ENCODE measurements around the gene COQ4. TPM values are rescaled to one million over a fixed set of nuclear protein-coding genes. Genes with fewer than 3 reads are reported as not detected.

COQ4 gene
- total RNA-seq, 4 donors from 2014 or later: 55.5 to 89.2 (median 77.9) TPM

DNA sequence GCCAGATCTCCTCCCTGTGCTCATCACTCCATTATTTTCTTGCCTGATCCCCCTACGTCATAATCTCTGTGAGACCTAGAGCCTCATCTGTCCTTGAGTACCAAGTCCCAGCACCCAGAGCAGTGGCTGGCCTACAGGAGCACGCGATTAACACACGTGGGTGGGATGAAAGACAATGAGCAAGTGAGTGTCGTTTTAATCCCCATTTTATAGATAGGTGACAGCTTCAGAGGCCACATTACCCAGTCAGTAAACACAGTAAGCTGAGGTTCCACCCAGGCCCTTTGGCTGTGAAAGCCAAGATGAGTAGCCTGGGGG lies 17.7 kb upstream of the COQ4 start:
- H3K27me3 ChIP-seq: no peaks in the 10 kb centered on the region
- no peak for TF ChIP-seq POLR2A (IDR thresholded peaks at IDR 0.05)
- TF ChIP-seq, protein P1, sequence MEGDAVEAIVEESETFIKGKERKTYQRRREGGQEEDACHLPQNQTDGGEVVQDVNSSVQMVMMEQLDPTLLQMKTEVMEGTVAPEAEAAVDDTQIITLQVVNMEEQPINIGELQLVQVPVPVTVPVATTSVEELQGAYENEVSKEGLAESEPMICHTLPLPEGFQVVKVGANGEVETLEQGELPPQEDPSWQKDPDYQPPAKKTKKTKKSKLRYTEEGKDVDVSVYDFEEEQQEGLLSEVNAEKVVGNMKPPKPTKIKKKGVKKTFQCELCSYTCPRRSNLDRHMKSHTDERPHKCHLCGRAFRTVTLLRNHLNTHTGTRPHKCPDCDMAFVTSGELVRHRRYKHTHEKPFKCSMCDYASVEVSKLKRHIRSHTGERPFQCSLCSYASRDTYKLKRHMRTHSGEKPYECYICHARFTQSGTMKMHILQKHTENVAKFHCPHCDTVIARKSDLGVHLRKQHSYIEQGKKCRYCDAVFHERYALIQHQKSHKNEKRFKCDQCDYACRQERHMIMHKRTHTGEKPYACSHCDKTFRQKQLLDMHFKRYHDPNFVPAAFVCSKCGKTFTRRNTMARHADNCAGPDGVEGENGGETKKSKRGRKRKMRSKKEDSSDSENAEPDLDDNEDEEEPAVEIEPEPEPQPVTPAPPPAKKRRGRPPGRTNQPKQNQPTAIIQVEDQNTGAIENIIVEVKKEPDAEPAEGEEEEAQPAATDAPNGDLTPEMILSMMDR (IDR thresholded peaks at IDR 0.05): no peak
- H3K36me3 ChIP-seq: peaks cover 6 to 24% (median 10%) of the 10 kb centered on the region in 3 donors
- H3K9me3 ChIP-seq: no peaks in the 10 kb centered on the region
- no peak overlapping the region for H3K4me3 ChIP-seq
- DNase-seq: no peak
- peaks cover 0 to 47% (median 14%) of the 10 kb centered on the region in 3 donors for H3K4me1 ChIP-seq
- intact Hi-C loops (cut with DNase I): no loop called here
- WGBS, 2 donors: 26 to 55% methylated on average over 5 of the region's 5 CpGs
- H3K27ac ChIP-seq: peak overlapping the region; percentile 74 to 92 (median 84)

DNA sequence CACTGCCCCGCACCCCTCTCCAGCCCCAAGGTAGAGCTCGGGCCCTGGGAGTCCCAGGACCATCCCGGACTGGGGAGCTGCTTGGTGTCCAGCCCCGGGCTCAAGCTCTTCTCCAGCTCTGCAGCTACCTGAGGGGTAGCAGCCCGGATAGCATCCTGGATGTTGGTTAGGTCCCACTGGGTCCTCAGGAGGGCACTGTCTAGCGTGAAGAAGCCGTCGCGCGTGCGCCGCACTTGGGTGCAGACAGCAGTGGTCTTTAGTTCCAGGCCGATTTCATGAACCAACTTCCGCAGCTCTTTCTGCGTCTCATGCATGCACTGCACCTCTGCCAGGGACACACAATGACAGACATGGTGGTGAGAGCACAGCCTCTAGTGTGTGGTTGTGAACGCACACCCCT lies 13.1 kb upstream of the COQ4 start:
- no peak for DNase-seq
- Histone ChIP-seq H3K27ac (no peak overlapping the region), H3K27me3 (no peaks in the 10 kb centered on the region), H3K36me3 (peaks cover 21 to 69% (median 22%) of the 10 kb centered on the region in 3 donors), H3K4me1 (peaks cover 0 to 38% (median 14%) of the 10 kb centered on the region in 3 donors), H3K4me3 (no peak overlapping the region), H3K9me3 (no peaks in the 10 kb centered on the region)
- 91 to 100% methylated on average over 6 to 15 of the region's 16 CpGs for WGBS, 2 donors
- TF ChIP-seq, protein P1 (IDR thresholded peaks at IDR 0.05): no peak
- TF ChIP-seq POLR2A (IDR thresholded peaks at IDR 0.05): no peak
- intact Hi-C loops (cut with DNase I): no loop called here

DNA sequence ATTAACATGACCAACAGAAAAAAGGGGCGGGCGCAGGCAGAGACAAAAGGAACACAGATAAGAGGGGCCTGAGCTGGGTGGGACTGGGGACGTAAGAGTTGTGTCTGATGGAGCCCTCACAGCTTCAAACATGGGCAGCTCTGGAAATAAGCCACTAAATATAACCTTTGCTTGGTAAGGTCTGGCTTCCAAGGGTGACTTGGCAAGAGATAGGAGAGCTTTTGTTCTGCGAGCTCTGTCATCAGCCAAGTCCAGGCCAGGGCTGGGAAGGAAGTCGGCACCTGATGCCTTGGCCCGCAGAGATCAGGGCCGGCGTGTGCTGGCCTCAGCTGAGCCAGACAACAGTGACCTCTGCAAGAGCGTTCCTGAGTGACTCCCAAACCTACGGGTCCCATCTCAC lies 12.2 kb upstream of the COQ4 start:
- intact Hi-C loops (cut with DNase I): no loop called here
- DNase-seq: no peak
- H3K27me3 ChIP-seq: no peaks in the 10 kb centered on the region
- no peaks in the 10 kb centered on the region for H3K9me3 ChIP-seq
- peaks cover 21 to 78% (median 28%) of the 10 kb centered on the region in 3 donors for H3K36me3 ChIP-seq
- WGBS, 2 donors: 83 to 86% methylated on average over 4 to 9 of the region's 10 CpGs
- H3K4me1 ChIP-seq: peaks cover 0 to 29% (median 7%) of the 10 kb centered on the region in 3 donors
- TF ChIP-seq, protein P1 (IDR thresholded peaks at IDR 0.05): no peak
- TF ChIP-seq POLR2A (IDR thresholded peaks at IDR 0.05): no peak
- no peak overlapping the region for H3K4me3 ChIP-seq
- H3K27ac ChIP-seq: no peak overlapping the region

DNA sequence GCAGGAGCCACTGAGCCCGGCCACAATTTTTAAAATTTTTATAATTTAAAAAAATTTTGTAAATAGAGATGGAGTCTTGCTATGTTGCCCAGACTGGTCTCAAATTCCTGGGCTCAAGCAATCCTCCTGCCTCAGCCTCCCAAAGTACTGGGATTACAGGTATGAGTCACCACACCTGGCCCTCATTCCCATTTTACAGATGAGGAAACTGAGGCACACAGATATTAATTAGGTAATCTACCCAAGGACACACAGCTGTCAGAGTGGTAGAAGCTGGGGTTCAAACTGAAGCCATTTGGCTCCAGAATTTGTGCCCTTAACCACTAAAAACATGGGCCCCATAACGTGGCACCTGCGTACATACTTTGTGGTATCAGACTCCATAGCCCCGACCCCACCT lies 7.9 kb upstream of the COQ4 start:
- no peak for DNase-seq
- H3K4me3 ChIP-seq: no peak overlapping the region
- WGBS, 2 donors: 96 to 97% methylated on average over 3 to 4 of the region's 4 CpGs
- H3K4me1 ChIP-seq: peaks cover 0 to 6% (median 0%) of the 10 kb centered on the region in 3 donors
- intact Hi-C loops (cut with DNase I): no loop called here
- no peaks in the 10 kb centered on the region for H3K27me3 ChIP-seq
- no peak overlapping the region for H3K27ac ChIP-seq
- H3K9me3 ChIP-seq: no peaks in the 10 kb centered on the region
- peaks cover 14 to 99% (median 24%) of the 10 kb centered on the region in 3 donors for H3K36me3 ChIP-seq
- TF ChIP-seq POLR2A (IDR thresholded peaks at IDR 0.05): no peak
- TF ChIP-seq, protein P1 (IDR thresholded peaks at IDR 0.05): no peak

DNA sequence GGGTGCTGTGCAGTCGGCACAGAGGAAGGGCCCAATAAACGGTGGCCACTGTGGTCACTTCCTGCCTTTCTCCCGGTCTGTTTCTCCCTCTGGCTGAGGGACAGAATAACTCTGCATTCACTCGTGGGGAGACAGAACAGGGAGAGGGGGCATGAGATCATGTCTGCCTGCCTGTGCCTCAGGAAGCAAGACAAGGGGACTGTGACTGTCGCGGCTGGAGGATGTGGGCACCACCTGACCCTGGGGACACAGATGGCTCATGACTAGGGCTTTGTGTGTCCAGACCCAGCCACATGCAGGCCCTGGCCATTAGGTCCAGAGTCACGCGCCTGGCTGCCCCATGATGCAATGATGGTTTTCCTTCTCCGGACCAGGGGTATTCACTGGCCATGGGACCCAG lies 6.2 kb upstream of the COQ4 start:
- H3K4me3 ChIP-seq: no peak overlapping the region
- H3K9me3 ChIP-seq: no peaks in the 10 kb centered on the region
- H3K27ac ChIP-seq: peak overlapping the region in 2 of 4 donors; percentile 62 to 68
- H3K27me3 ChIP-seq: no peaks in the 10 kb centered on the region
- peaks cover 1 to 93% (median 12%) of the 10 kb centered on the region in 3 donors for H3K36me3 ChIP-seq
- intact Hi-C loops (cut with DNase I): no loop called here
- DNase-seq: no peak
- peaks cover 3 to 13% (median 3%) of the 10 kb centered on the region in 3 donors for H3K4me1 ChIP-seq
- WGBS, 2 donors: 72 to 78% methylated on average over 7 to 8 of the region's 9 CpGs
- TF ChIP-seq, protein P1 (IDR thresholded peaks at IDR 0.05): no peak

Data from esophagus squamous epithelium (tissue), 5 donors.